Skin of body (tissue), 2 donors: ENCODE results near the gene CDH16. TPM values are rescaled to one million over a fixed set of nuclear protein-coding genes. Genes with fewer than 3 reads are reported as not detected.

ENCODE experiments used
- DNase-seq: peaks from one replicate; lab custom pipeline; 2025; lab: John Stamatoyannopoulos, UW
- total RNA-seq: library from RNA; depleted of rRNA; stranded (reverse); fragments of >200 nt; gene quantifications from one replicate; pipeline ENCODE4 v1.2.3, GENCODE V29; 2014

The CDH16 gene
- total RNA-seq, 1 donor from 2014 or later = not detected

GRCh38 chr16:66928702-66929388 is 10.2 kb upstream of the CDH16 start:
- no peak for DNase-seq

- DNase-seq = no peak
Measured at GRCh38 chr16:66927918-66928649, 9.4 kb upstream of the CDH16 start.

- no peak for DNase-seq
Measured at GRCh38 chr16:66926961-66927436, 8.3 kb upstream of the CDH16 start.

- no peak for DNase-seq
Measured at GRCh38 chr16:66926171-66926947, 7.7 kb upstream of the CDH16 start.

GRCh38 chr16:66925322-66925840 is 6.7 kb upstream of the CDH16 start, which contains the start of gene RRAD:
Gene RRAD (minus strand): TSS chr16:66925535. CDS start chr16:66925179, 356 bp downstream.
- DNase-seq = no peak

GRCh38 chr16:66924527-66925321 is 6.0 kb upstream of the CDH16 start:
- no peak for DNase-seq

GRCh38 chr16:66923866-66924265 is 5.2 kb upstream of the CDH16 start:
- no peak for DNase-seq

- no peak for DNase-seq
Measured at GRCh38 chr16:66923247-66923731, 4.6 kb upstream of the CDH16 start.

GRCh38 chr16:66921729-66922450 is 3.2 kb upstream of the CDH16 start:
- no peak for DNase-seq

- DNase-seq = no peak
Measured at GRCh38 chr16:66920924-66921680, 2.4 kb upstream of the CDH16 start.

- no peak for DNase-seq
Measured at GRCh38 chr16:66920299-66920590, 1.6 kb upstream of the CDH16 start.

GRCh38 chr16:66919569-66920298 is 1.0 kb upstream of the CDH16 start:
- DNase-seq = no peak

- no peak for DNase-seq
Measured at GRCh38 chr16:66918355-66918754, 330 bp downstream of the CDH16 start.

- no peak for DNase-seq
Measured at GRCh38 chr16:66917741-66918140, 944 bp downstream of the CDH16 start.

GRCh38 chr16:66916518-66916917 is 2.2 kb downstream of the CDH16 start:
- no peak for DNase-seq

- no peak for DNase-seq
Measured at GRCh38 chr16:66915041-66915440, 3.6 kb downstream of the CDH16 start.

- no peak for DNase-seq
Measured at GRCh38 chr16:66914541-66914940, 4.1 kb downstream of the CDH16 start.

GRCh38 chr16:66913711-66914110 is 5.0 kb downstream of the CDH16 start:
- no peak for DNase-seq

- DNase-seq = no peak
Measured at GRCh38 chr16:66913081-66913480, 5.6 kb downstream of the CDH16 start.
